ENCODE results near the gene KCNK7.

DNA sequence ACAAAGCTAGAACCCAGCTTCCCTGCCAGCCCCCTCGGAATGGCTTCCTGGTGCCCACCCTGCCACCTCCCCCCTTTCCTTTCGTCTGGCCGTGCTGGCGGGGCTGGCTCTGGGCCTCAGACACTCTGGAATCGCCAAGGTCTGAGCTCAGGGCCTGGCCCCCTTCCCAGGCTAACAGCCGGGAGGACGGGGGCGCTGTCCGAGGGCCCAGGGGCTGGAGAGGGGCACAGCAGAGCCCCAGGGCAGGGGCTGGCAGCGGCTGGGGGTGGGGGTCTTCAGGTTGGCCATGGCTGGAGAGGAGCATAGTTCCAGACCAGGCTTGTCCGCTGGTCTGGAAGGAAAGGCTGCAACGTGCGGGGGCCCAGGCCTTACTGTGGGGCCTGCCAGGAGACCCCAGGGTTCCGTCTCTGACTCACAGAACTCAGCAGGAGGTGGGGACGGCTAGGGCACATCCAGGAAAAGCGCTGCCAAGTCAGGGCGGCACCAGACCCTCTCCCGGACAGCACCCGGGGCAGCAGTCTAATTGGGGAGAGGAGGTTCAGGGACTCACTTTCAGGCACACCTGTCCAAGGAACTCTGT, 36.6 kb downstream of the KCNK7 start:
- no peak for TF ChIP-seq MAX (IDR thresholded peaks at IDR 0.05; ENCODE audit: low read depth, low read length)
- no peak for TF ChIP-seq POLR2A (IDR thresholded peaks at IDR 0.05; ENCODE audit: extremely low read depth, insufficient read length)

Measured in NB4 (cell line).